GM21723 (cell line): ENCODE results near the gene ARHGEF26.
A peak's percentile ranks its signal among the peaks of the same experiment; 100 is the strongest.

Experiments
- ATAC-seq: cut with Tn5 transposase; IDR thresholded peaks from one replicate; pipeline ENCODE4 v1.9.1; 2021; ENCODE audit warnings: mild to moderate bottlenecking, moderate library complexity; ENCODE audit not compliant: unreplicated experiment

The ARHGEF26 gene

GRCh38 chr3:154243353-154243752 is 122.2 kb downstream of the ARHGEF26 start:
- ATAC-seq = no peak

DNA sequence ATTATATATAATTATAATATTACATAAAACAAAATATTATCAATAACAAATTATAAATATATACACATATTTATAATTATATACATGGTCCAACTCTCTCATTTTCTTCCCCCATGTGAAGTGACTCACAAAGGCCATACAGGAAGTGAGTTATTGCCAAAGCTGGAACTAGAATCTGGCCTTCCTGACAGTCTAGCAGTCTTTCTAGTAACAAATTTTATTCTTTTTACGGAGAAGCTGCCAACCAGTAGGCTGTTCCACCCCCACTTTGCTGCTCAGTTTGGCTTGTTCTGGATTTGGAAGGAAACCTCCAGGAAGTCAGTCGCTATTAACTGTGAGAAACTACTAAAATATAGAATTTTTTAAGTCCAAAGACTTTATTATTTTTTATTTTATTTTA is 123.5 kb downstream of the ARHGEF26 start:
- ATAC-seq = no peak

DNA sequence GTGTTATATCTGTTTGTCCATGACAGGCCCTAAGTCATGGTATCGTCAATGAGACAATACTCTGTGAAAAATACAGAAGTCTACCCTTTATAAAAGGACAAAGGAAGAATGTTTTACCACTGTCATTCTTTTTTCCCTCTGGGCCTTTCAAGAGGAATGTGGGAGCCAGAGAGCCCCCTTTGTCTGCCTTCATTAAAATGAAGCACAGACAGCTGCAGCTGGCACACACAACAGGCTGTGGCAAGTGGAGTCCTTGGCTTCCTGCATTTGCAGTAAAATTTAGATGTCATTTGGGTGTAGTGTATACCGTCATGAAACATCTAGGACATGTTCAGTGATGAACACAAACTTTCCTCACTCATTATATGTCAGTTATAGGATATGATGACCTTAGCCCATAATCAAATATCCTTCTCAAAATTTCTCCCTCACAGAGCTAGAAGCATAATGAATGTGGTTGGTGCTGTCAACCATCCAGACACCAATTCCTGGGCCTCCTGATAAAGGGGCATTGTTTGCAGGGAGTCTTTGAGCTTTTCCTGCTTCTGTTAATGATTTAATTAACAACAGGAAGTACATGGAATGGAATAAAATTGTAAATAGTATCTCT is 126.7 kb downstream of the ARHGEF26 start:
- no peak for ATAC-seq

DNA sequence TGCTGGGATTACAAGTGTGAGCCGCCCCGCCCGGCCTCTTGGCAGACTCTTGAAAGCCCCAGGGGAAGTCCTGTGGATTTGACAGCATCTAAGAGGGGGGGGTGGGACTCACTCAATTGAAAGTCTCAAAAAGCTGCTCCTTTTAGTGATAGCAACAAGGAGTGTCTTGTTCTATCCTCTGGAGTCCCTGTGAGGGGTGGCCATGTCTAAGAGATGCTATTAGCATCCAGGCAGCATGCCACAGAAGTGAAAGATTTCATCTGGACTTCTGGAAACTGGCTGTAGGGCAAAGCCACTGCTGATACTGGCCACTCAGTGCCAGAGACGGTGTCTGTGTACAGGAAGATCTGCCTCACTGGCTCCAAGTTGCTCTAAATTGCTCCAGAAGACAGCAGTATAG is 129.1 kb downstream of the ARHGEF26 start:
- ATAC-seq = no peak

DNA sequence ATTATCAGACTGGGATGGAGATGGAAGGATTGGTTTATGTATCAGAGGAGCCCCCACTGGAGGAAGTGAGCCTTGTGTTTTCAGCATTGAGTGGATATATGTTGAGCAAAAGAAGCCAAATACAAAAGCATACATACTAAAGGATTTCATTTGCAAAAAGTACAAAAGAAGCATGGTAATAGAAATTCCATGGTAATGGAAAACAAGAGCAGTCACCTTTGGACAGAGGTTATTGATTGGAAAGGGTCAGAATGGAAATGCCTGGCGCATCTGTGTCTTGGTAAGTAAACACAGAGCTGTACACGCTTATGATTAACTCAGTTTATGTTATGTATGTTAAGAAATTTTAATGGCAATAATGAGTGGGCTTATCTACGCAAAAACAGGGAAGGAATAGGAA is 130.4 kb downstream of the ARHGEF26 start:
- ATAC-seq = no peak

- peak; percentile 94 for ATAC-seq
Measured at GRCh38 chr3:154252759-154253638, 131.8 kb downstream of the ARHGEF26 start.

GRCh38 chr3:154254527-154254926 is 133.3 kb downstream of the ARHGEF26 start:
- no peak for ATAC-seq

DNA sequence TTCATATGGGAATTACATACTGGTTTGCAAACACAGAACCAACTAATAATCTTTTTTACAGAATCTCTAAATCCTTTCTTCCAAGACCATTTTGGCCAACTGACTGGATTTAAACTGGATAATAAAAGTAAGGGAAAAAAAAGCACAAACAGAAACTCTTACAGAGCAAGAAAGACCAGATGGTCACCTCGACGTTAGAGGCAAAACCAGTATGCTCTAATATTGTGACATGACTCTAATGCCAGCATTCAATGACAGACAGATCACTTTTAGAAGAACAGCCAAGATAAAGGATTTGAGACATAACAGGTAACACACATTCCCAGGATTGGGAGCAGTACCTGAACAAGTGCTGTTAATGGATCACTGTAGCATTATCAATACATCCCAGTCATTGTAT is 152.2 kb downstream of the ARHGEF26 start:
- no peak for ATAC-seq

DNA sequence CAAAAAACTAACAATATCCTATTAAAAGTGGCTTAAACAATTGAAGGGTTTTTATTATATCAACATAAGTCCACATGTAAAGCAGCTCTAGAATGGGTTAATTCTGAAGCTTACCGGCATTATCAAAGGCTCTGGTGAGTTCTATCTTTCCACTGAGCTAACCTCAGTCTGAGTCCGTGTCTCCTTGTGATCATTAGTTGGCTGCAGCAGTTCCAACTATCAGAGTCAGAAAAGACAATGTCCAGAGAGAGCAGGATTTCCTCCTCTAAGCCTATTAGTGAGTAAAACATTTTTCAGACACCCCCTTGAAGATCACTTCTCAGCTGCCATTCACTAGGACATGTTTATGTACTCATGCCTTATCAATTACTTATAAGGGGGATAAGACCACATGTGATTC is 153.2 kb downstream of the ARHGEF26 start:
- no peak for ATAC-seq

DNA sequence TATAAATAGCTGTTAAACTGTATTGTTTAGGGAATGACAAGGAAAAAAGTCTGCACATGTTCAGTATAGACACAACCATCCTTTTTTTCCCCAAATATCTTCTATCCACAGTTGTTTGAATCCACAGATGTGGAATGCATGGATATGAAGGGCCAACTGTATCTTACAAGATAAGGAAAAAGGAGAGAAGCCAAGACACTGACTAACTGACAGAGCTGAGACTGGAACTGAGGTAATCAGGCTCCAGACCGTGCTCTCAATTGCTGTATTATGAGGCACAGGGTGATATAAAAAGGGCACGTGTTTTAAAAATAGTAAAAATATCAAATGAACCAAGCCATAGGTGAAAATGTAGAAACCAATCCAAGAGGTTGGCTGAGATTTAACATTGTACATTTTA is 154.1 kb downstream of the ARHGEF26 start:
- ATAC-seq = no peak

DNA sequence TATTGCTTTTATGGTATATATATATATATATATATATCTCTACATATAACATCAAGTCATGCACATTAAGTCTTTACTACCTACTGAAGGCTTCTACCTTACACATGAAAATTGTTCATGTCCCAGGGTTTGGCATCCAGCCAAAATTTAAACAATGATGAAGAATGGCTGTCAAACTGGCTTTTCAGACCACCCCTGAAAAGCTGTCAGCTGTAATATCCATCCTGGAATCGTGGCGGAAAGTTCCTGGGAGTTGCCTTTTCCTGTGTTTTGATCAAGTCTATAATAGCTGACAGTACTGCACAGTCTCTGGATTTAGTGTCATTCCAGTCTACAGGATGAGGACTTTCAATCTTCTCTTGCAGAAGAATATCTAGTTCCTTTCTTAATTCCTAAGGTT is 154.8 kb downstream of the ARHGEF26 start:
- no peak for ATAC-seq

GRCh38 chr3:154280161-154280560 is 159.0 kb downstream of the ARHGEF26 start:
- ATAC-seq = no peak

GRCh38 chr3:154285221-154285620 is 164.0 kb downstream of the ARHGEF26 start:
- ATAC-seq = peak; percentile 67

DNA sequence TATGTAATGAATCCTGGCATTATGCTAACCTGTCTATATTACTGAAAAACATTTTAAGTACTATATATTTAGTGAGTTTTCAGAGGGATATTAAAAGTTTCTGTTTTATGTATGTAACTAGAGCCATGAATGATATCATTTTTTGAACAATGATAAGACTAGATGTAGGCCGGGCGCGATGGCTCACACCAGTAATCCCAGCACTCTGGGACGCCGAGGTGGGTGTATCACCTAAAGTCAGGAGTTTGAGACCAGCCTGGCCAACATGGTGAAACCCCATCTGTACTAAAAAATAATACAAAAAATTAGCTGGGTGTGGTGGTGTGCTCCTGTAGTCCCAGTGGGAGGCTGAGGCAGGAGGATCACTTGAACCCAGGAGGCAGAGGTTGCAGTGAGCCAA is 169.0 kb downstream of the ARHGEF26 start:
- ATAC-seq = no peak

DNA sequence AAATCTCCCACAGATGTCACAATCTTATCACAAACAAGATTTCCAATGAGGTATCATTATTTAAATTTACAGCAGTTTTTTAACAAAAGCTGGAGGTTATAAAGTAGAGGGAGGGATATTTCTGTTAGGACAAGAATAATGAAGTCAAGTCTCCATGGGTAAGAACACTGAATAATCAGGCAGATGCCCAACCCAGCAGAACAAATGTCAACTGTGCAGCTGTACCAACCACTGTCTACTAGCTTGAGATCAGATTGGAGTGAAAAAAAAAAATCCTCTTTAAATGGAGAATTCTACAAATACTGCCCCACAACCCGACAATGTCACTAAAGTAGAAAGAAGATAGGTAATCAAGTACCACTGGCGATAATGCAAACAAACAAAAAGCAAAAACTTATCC is 172.8 kb downstream of the ARHGEF26 start:
- no peak for ATAC-seq

GRCh38 chr3:154301561-154301960 is 180.4 kb downstream of the ARHGEF26 start:
- no peak for ATAC-seq

GRCh38 chr3:154304116-154304786 is 183.1 kb downstream of the ARHGEF26 start:
- no peak for ATAC-seq

DNA sequence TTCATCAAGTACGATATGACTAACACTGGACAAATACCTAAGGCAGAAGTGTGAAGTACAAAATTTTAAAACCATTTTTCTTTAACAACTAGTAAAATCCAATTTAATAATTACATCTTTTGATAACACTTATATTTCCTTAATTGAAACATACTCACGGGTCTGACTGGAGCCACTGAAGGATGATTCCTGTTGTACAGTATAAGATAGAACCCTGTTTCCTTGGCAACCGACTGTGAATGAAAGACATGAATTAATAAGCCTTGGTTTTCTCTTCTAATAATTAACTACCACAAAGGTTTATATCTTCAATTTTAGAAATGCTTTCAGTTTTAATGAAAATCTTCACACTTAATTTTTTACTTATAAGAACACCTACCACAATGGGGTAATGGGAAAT is 183.7 kb downstream of the ARHGEF26 start:
- no peak for ATAC-seq

DNA sequence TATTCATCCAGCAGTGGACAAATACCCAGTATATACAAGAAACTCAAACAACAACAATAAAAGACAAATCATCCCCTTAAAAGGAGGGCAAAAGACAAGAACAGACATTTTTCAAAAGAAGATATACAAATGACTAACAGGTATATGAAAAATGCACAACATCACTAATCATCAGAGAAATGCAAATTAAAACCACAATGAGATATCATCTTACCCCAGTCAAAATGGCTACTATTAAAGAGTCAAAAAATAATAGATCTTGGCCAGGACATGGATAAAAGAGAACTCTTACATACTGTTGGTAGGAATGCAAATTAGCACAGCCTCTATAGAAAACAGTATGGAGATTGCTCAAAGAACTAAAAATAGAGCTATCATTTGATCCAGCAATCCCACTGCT is 186.2 kb downstream of the ARHGEF26 start:
- no peak for ATAC-seq
